H7 (cell line): Measurements from ENCODE around the gene HABP4. TPM values are rescaled to one million over a fixed set of nuclear protein-coding genes. Genes with fewer than 3 reads are reported as not detected.

Source experiments
- DNase-seq: peaks from one replicate; pipeline ENCODE4 v3.0.0; 2012
- H3K27me3 ChIP-seq: 2 replicates; pipeline ENCODE4 v1.6.0; 2011; ENCODE audit warnings: mild to moderate bottlenecking, low read length; ENCODE audit not compliant: control insufficient read depth, insufficient read depth
- H3K36me3 ChIP-seq: replicated peaks from 2 replicates; pipeline ENCODE4 v1.5.1; 2011; ENCODE audit warnings: low read length; ENCODE audit not compliant: control insufficient read depth, insufficient read depth
- H3K4me3 ChIP-seq: 2 replicates; pipeline ENCODE4 v1.5.1; 2011; ENCODE audit warnings: low read depth, mild to moderate bottlenecking, control low read depth, low read length, moderate library complexity; ENCODE audit not compliant: insufficient read depth
- total RNA-seq: library from RNA; depleted of rRNA; stranded (reverse); fragments of >200 nt; shearing (Covaris generic); gene quantifications from 2 replicates; pipeline ENCODE4 v1.2.3, GENCODE V29; 2014

The HABP4 gene
- total RNA-seq, 1 experiment from 2014 or later: 4.6 TPM

GRCh38 chr9:96423322-96423984, 26.5 kb upstream of the HABP4 start:
- no peak for DNase-seq
- H3K27me3 ChIP-seq: no peaks in the 10 kb centered on the region
- H3K36me3 ChIP-seq: no peaks in the 10 kb centered on the region
- no peak overlapping the region for H3K4me3 ChIP-seq

GRCh38 chr9:96423985-96424336, 26.0 kb upstream of the HABP4 start:
- Histone ChIP-seq H3K27me3 (no peaks in the 10 kb centered on the region), H3K4me3 (no peak overlapping the region), H3K36me3 (no peaks in the 10 kb centered on the region)
- no peak for DNase-seq

GRCh38 chr9:96425500-96426169, 24.3 kb upstream of the HABP4 start:
- H3K36me3 ChIP-seq: no peaks in the 10 kb centered on the region
- no peak overlapping the region for H3K4me3 ChIP-seq
- no peak for DNase-seq
- no peaks in the 10 kb centered on the region for H3K27me3 ChIP-seq

- Histone ChIP-seq H3K27me3 (no peaks in the 10 kb centered on the region), H3K36me3 (no peaks in the 10 kb centered on the region), H3K4me3 (no peak overlapping the region)
- no peak for DNase-seq
Observed at GRCh38 chr9:96429732-96430131, 20.2 kb upstream of the HABP4 start.

GRCh38 chr9:96430377-96430776, 19.6 kb upstream of the HABP4 start:
- DNase-seq: no peak
- no peaks in the 10 kb centered on the region for H3K36me3 ChIP-seq
- H3K4me3 ChIP-seq: no peak overlapping the region
- no peaks in the 10 kb centered on the region for H3K27me3 ChIP-seq

- no peaks in the 10 kb centered on the region for H3K27me3 ChIP-seq
- no peak overlapping the region for H3K4me3 ChIP-seq
- DNase-seq: no peak
- no peaks in the 10 kb centered on the region for H3K36me3 ChIP-seq
Observed at GRCh38 chr9:96435345-96435744, 14.6 kb upstream of the HABP4 start.

GRCh38 chr9:96436063-96436455, 13.9 kb upstream of the HABP4 start:
- Histone ChIP-seq H3K4me3 (no peak overlapping the region), H3K27me3 (no peaks in the 10 kb centered on the region), H3K36me3 (no peaks in the 10 kb centered on the region)
- DNase-seq: no peak

GRCh38 chr9:96436456-96437126, 13.4 kb upstream of the HABP4 start:
- DNase-seq: no peak
- Histone ChIP-seq H3K4me3 (no peak overlapping the region), H3K36me3 (no peaks in the 10 kb centered on the region), H3K27me3 (no peaks in the 10 kb centered on the region)

- H3K36me3 ChIP-seq: no peaks in the 10 kb centered on the region
- no peaks in the 10 kb centered on the region for H3K27me3 ChIP-seq
- DNase-seq: no peak
Observed at GRCh38 chr9:96437454-96437853, 12.5 kb upstream of the HABP4 start.

GRCh38 chr9:96440671-96441199, 9.2 kb upstream of the HABP4 start:
- H3K36me3 ChIP-seq: no peaks in the 10 kb centered on the region
- H3K4me3 ChIP-seq: no peak overlapping the region
- DNase-seq: no peak
- H3K27me3 ChIP-seq: no peaks in the 10 kb centered on the region

More at GRCh38 chr9:96437454-96437853, 12.5 kb upstream of the HABP4 start:
- no peak overlapping the region for H3K4me3 ChIP-seq

- Histone ChIP-seq H3K4me3 (no peak overlapping the region), H3K36me3 (no peaks in the 10 kb centered on the region), H3K27me3 (no peaks in the 10 kb centered on the region)
- no peak for DNase-seq
Observed at GRCh38 chr9:96441798-96442445, 8.0 kb upstream of the HABP4 start.

GRCh38 chr9:96442491-96442890, 7.5 kb upstream of the HABP4 start:
- Histone ChIP-seq H3K27me3 (no peaks in the 10 kb centered on the region), H3K36me3 (no peaks in the 10 kb centered on the region), H3K4me3 (no peak overlapping the region)
- no peak for DNase-seq

- no peaks in the 10 kb centered on the region for H3K36me3 ChIP-seq
- H3K27me3 ChIP-seq: peaks cover 22% of the 10 kb centered on the region
- no peak overlapping the region for H3K4me3 ChIP-seq
- no peak for DNase-seq
Observed at GRCh38 chr9:96447406-96447805, 2.6 kb upstream of the HABP4 start.

- DNase-seq: no peak
- no peaks in the 10 kb centered on the region for H3K36me3 ChIP-seq
- no peak overlapping the region for H3K4me3 ChIP-seq
- peaks cover 22% of the 10 kb centered on the region for H3K27me3 ChIP-seq
Observed at GRCh38 chr9:96448546-96449170, 1.3 kb upstream of the HABP4 start.
